WTC11 (cell line): Measurements from ENCODE around the gene CACNA2D1. TPM values are rescaled to one million over a fixed set of nuclear protein-coding genes. Genes with fewer than 3 reads are reported as not detected.

Source experiments
- ATAC-seq: fragments of 200-7000 bp; cut with Tn5 transposase; 2 replicates; pipeline ENCODE4 v1.10.0; 2021; ENCODE audit warnings: mild to moderate bottlenecking, moderate library complexity
- CTCF ChIA-PET: fragments of 300-600 bp; sonication (Branson Sonifier 250); formaldehyde crosslinking; loops from one replicate; lab custom pipeline; 2021; ENCODE audit warnings: antibody characterized with exemption; lab: Charles Lee
- POLR2A ChIA-PET: fragments of 350-600 bp; sonication (Branson Sonifier 250); formaldehyde crosslinking; loops from one replicate; lab custom pipeline; 2021; ENCODE audit warnings: antibody characterized with exemption; lab: Charles Lee
- DNase-seq: peaks from one replicate; pipeline ENCODE4 v3.0.0; 2021; ENCODE audit warnings: low spot score
- H3K27ac Mint-ChIP-seq: 2 replicates; pipeline ENCODE4 v1.8.0; 2021; ENCODE audit warnings: mixed read lengths
- H3K27me3 Mint-ChIP-seq: 2 replicates; pipeline ENCODE4 v1.8.0; 2021; ENCODE audit warnings: low read depth, mild to moderate bottlenecking, moderate library complexity, mixed read lengths
- H3K36me3 Mint-ChIP-seq: 2 replicates; pipeline ENCODE4 v1.8.0; 2021; ENCODE audit warnings: mixed read lengths
- H3K4me1 Mint-ChIP-seq: 2 replicates; pipeline ENCODE4 v1.8.0; 2022; ENCODE audit warnings: mixed read lengths
- H3K4me3 Mint-ChIP-seq: 2 replicates; pipeline ENCODE4 v1.8.0; 2021; ENCODE audit warnings: mild to moderate bottlenecking, moderate library complexity, mixed read lengths
- H3K9me3 Mint-ChIP-seq: 2 replicates; pipeline ENCODE4 v1.8.0; 2021; ENCODE audit warnings: mixed read lengths
- CREB1 ChIP-seq: sonication (generic); formaldehyde crosslinking; IDR thresholded peaks from 2 replicates; pipeline ENCODE4 v1.8.0; 2023; ENCODE audit warnings: mild to moderate bottlenecking, missing genetic modification reagents
- EMX1 ChIP-seq: fragments of 250-450 bp; sonication (Bioruptor Pico); IDR thresholded peaks from 2 replicates; pipeline ENCODE4 v1.8.0; 2021; ENCODE audit warnings: mild to moderate bottlenecking
- FOXK1 ChIP-seq: sonication (generic); formaldehyde crosslinking; IDR thresholded peaks from 2 replicates; pipeline ENCODE4 v1.8.0; 2022; ENCODE audit warnings: mild to moderate bottlenecking, moderate library complexity, missing genetic modification reagents
- GABPB1 ChIP-seq: sonication (generic); formaldehyde crosslinking; IDR thresholded peaks from 2 replicates; pipeline ENCODE4 v1.8.1; 2023; ENCODE audit warnings: mild to moderate bottlenecking, missing genetic modification reagents
- GRHL2 ChIP-seq: fragments of 250-450 bp; sonication (Bioruptor Pico); IDR thresholded peaks from 2 replicates; pipeline ENCODE4 v1.8.0; 2022; ENCODE audit warnings: mild to moderate bottlenecking, moderate library complexity; ENCODE audit not compliant: insufficient replicate concordance, severe bottlenecking
- MXD4 ChIP-seq: fragments of 250-450 bp; sonication (Bioruptor Pico); IDR thresholded peaks from 2 replicates; pipeline ENCODE4 v1.8.0; 2021; ENCODE audit warnings: mild to moderate bottlenecking, moderate library complexity, borderline replicate concordance
- MYBL2 ChIP-seq: sonication (generic); formaldehyde crosslinking; IDR thresholded peaks from 2 replicates; pipeline ENCODE4 v1.8.1; 2023; ENCODE audit warnings: mild to moderate bottlenecking, moderate library complexity, missing genetic modification reagents
- NFATC4 ChIP-seq: fragments of 250-450 bp; sonication (Bioruptor Pico); IDR thresholded peaks from 2 replicates; pipeline ENCODE4 v1.9.0; 2021; ENCODE audit warnings: mild to moderate bottlenecking
- NR1H2 ChIP-seq: sonication (generic); formaldehyde crosslinking; IDR thresholded peaks from 2 replicates; pipeline ENCODE4 v1.9.0; 2021; ENCODE audit warnings: mild to moderate bottlenecking, moderate library complexity, missing genetic modification reagents
- PREB ChIP-seq: sonication (generic); formaldehyde crosslinking; IDR thresholded peaks from 2 replicates; pipeline ENCODE4 v1.8.1; 2022; ENCODE audit warnings: mild to moderate bottlenecking, missing genetic modification reagents, moderate library complexity, borderline replicate concordance
- TEAD1 ChIP-seq: sonication (generic); formaldehyde crosslinking; IDR thresholded peaks from 2 replicates; pipeline ENCODE4 v1.8.0; 2022; ENCODE audit warnings: mild to moderate bottlenecking, missing genetic modification reagents
- ZNF219 ChIP-seq: sonication (generic); formaldehyde crosslinking; IDR thresholded peaks from 2 replicates; pipeline ENCODE4 v1.8.0; 2023; ENCODE audit warnings: missing genetic modification reagents, mild to moderate bottlenecking, borderline replicate concordance
- ZNF416 ChIP-seq: fragments of 250-450 bp; sonication (Bioruptor Pico); IDR thresholded peaks from 2 replicates; pipeline ENCODE4 v1.9.0; 2021; ENCODE audit warnings: mild to moderate bottlenecking, inconsistent platforms
- ZSCAN18 ChIP-seq: fragments of 250-450 bp; sonication (Bioruptor Pico); IDR thresholded peaks from 2 replicates; pipeline ENCODE4 v2.1.2; 2022; ENCODE audit warnings: mild to moderate bottlenecking, moderate library complexity
- total RNA-seq: library from RNA; stranded (reverse); gene quantifications from 3 replicates; pipeline ENCODE4 v1.2.3, GENCODE V29; 2021
- TF ChIP-seq, protein P1 (sequence below): sonication (generic); formaldehyde crosslinking; IDR thresholded peaks from 2 replicates; pipeline ENCODE4 v1.8.1; 2023; ENCODE audit warnings: mild to moderate bottlenecking, missing genetic modification reagents, borderline replicate concordance
- TF ChIP-seq, protein P2 (sequence below): sonication (generic); formaldehyde crosslinking; IDR thresholded peaks from 2 replicates; pipeline ENCODE4 v1.8.1; 2023; ENCODE audit warnings: mild to moderate bottlenecking, missing genetic modification reagents, moderate library complexity
- TF ChIP-seq, protein P3 (sequence below): sonication (generic); formaldehyde crosslinking; IDR thresholded peaks from 2 replicates; pipeline ENCODE4 v1.8.0; 2022; ENCODE audit warnings: mild to moderate bottlenecking, missing genetic modification reagents
- TF ChIP-seq, protein P4 (sequence below): sonication (generic); formaldehyde crosslinking; IDR thresholded peaks from 2 replicates; pipeline ENCODE4 v1.8.1; 2022; ENCODE audit warnings: low read depth, missing genetic modification reagents, borderline replicate concordance
- TF ChIP-seq, protein P5 (sequence below): sonication (generic); formaldehyde crosslinking; IDR thresholded peaks from 2 replicates; pipeline ENCODE4 v1.8.1; 2023; ENCODE audit warnings: mild to moderate bottlenecking, missing genetic modification reagents
- TF ChIP-seq, protein P6 (sequence below): fragments of 250-450 bp; sonication (Bioruptor Pico); IDR thresholded peaks from 2 replicates; pipeline ENCODE4 v1.9.0; 2021; ENCODE audit warnings: mild to moderate bottlenecking

CACNA2D1 gene
- total RNA-seq, 1 experiment from 2014 or later, result 33.3 TPM

DNA sequence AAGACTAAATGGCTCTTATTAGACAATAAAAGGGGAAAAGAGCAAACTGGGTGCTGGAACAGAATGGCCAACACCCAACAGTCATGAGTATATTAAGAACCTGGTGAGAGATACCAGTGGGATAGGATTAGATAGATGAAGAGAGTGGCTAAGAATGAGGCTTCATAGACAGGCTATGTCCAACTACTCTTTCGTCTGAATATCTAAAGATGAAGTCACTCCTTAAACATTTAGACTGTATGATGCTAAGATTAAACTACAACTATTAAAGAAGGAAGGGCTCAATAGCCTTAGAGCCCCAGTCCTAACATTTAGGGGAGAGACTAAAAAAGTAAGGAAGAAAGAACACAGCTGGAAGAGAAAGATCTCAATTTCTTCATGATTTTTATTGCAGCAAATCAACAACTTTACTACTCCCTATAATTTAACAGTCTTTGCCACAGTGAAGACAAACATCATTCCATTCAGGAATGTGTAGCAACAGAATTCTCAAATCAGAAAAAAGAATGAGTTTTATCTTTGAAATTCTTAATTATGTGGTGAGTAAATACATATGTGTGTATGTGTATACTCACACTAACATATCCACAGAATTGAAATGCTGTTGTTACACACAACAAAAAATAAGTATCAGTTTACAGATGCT, 45.6 kb downstream of the CACNA2D1 start (continued):
- TF ChIP-seq PREB (CRISPR knock-in tag), result no peak

DNA sequence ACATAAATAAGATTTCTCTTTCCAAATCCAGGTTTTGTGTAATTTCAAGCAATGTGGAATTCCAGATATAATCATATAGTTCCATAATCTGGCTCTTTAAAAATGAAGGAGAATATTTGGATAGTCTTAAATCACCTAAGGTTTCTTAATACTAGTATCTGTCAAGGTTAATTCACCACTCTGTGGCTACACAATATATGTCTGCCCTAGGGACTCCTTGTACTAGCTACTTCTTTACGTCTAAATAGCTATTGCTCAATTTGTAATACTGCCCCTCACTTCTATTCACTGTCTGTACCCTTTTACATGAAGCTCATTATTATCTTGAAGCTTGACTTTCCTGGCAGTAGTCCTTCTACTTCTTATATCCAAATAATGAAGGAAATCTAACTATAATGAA, 47.2 kb downstream of the CACNA2D1 start:
- H3K27ac Mint-ChIP-seq, result no peak overlapping the region
- H3K9me3 Mint-ChIP-seq, result peaks cover 19% of the 10 kb centered on the region
- no peak overlapping the region for H3K4me3 Mint-ChIP-seq
- ATAC-seq, result no peak
- CTCF ChIA-PET, result no interaction called here
- peaks cover 22% of the 10 kb centered on the region for H3K4me1 Mint-ChIP-seq
- POLR2A ChIA-PET, result no interaction called here
- no peaks in the 10 kb centered on the region for H3K27me3 Mint-ChIP-seq
- no peak for DNase-seq
- H3K36me3 Mint-ChIP-seq, result peaks cover 19% of the 10 kb centered on the region
- TF ChIP-seq NR1H2 (no peak), MYBL2 (no peak), NFATC4 (CRISPR knock-in tag) (no peak), CREB1 (CRISPR knock-in tag) (no peak), ZSCAN18 (CRISPR knock-in tag) (no peak), ZNF416 (CRISPR knock-in tag) (no peak), GRHL2 (no peak)
- TF ChIP-seq, protein P1, sequence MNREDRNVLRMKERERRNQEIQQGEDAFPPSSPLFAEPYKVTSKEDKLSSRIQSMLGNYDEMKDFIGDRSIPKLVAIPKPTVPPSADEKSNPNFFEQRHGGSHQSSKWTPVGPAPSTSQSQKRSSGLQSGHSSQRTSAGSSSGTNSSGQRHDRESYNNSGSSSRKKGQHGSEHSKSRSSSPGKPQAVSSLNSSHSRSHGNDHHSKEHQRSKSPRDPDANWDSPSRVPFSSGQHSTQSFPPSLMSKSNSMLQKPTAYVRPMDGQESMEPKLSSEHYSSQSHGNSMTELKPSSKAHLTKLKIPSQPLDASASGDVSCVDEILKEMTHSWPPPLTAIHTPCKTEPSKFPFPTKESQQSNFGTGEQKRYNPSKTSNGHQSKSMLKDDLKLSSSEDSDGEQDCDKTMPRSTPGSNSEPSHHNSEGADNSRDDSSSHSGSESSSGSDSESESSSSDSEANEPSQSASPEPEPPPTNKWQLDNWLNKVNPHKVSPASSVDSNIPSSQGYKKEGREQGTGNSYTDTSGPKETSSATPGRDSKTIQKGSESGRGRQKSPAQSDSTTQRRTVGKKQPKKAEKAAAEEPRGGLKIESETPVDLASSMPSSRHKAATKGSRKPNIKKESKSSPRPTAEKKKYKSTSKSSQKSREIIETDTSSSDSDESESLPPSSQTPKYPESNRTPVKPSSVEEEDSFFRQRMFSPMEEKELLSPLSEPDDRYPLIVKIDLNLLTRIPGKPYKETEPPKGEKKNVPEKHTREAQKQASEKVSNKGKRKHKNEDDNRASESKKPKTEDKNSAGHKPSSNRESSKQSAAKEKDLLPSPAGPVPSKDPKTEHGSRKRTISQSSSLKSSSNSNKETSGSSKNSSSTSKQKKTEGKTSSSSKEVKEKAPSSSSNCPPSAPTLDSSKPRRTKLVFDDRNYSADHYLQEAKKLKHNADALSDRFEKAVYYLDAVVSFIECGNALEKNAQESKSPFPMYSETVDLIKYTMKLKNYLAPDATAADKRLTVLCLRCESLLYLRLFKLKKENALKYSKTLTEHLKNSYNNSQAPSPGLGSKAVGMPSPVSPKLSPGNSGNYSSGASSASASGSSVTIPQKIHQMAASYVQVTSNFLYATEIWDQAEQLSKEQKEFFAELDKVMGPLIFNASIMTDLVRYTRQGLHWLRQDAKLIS (CRISPR knock-in tag), result no peak
- TF ChIP-seq, protein P2, sequence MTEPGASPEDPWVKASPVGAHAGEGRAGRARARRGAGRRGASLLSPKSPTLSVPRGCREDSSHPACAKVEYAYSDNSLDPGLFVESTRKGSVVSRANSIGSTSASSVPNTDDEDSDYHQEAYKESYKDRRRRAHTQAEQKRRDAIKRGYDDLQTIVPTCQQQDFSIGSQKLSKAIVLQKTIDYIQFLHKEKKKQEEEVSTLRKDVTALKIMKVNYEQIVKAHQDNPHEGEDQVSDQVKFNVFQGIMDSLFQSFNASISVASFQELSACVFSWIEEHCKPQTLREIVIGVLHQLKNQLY (CRISPR knock-in tag), result no peak
- TF ChIP-seq, protein P3, sequence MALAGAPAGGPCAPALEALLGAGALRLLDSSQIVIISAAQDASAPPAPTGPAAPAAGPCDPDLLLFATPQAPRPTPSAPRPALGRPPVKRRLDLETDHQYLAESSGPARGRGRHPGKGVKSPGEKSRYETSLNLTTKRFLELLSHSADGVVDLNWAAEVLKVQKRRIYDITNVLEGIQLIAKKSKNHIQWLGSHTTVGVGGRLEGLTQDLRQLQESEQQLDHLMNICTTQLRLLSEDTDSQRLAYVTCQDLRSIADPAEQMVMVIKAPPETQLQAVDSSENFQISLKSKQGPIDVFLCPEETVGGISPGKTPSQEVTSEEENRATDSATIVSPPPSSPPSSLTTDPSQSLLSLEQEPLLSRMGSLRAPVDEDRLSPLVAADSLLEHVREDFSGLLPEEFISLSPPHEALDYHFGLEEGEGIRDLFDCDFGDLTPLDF (CRISPR knock-in tag), result no peak
- TF ChIP-seq, protein P4, sequence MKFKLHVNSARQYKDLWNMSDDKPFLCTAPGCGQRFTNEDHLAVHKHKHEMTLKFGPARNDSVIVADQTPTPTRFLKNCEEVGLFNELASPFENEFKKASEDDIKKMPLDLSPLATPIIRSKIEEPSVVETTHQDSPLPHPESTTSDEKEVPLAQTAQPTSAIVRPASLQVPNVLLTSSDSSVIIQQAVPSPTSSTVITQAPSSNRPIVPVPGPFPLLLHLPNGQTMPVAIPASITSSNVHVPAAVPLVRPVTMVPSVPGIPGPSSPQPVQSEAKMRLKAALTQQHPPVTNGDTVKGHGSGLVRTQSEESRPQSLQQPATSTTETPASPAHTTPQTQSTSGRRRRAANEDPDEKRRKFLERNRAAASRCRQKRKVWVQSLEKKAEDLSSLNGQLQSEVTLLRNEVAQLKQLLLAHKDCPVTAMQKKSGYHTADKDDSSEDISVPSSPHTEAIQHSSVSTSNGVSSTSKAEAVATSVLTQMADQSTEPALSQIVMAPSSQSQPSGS, result no peak

DNA sequence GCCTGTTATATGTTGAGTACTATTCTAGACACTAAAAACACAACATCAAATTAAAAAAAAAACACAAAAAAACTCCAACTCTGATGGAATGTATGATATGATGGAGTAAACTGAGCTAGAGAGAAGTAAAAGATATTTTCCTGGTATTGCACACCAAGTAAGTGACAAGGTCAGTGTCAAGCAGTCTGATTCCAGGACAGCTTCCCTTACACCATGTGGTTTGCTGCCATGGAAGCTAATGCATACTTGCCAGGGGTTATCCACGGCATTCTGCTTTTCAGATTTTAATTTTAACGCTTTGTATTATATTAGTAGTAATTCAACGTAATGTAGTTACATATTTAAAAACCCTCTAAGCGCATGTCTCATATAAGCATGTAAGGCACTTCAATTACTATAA, 48.4 kb downstream of the CACNA2D1 start:
- Mint-ChIP-seq H3K36me3 (peaks cover 19% of the 10 kb centered on the region), H3K27me3 (no peaks in the 10 kb centered on the region), H3K4me1 (peaks cover 33% of the 10 kb centered on the region), H3K4me3 (no peak overlapping the region), H3K27ac (no peak overlapping the region), H3K9me3 (peaks cover 19% of the 10 kb centered on the region)
- DNase-seq, result no peak
- ATAC-seq, result no peak
- ChIA-PET POLR2A (no interaction called here), CTCF (no interaction called here)
- TF ChIP-seq, protein P5, sequence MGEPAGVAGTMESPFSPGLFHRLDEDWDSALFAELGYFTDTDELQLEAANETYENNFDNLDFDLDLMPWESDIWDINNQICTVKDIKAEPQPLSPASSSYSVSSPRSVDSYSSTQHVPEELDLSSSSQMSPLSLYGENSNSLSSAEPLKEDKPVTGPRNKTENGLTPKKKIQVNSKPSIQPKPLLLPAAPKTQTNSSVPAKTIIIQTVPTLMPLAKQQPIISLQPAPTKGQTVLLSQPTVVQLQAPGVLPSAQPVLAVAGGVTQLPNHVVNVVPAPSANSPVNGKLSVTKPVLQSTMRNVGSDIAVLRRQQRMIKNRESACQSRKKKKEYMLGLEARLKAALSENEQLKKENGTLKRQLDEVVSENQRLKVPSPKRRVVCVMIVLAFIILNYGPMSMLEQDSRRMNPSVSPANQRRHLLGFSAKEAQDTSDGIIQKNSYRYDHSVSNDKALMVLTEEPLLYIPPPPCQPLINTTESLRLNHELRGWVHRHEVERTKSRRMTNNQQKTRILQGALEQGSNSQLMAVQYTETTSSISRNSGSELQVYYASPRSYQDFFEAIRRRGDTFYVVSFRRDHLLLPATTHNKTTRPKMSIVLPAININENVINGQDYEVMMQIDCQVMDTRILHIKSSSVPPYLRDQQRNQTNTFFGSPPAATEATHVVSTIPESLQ (CRISPR knock-in tag), result no peak
- TF ChIP-seq, protein P4, result no peak
- TF ChIP-seq GABPB1 (CRISPR knock-in tag) (no peak), MXD4 (CRISPR knock-in tag) (no peak), ZNF219 (CRISPR knock-in tag) (no peak), TEAD1 (CRISPR knock-in tag) (no peak), EMX1 (CRISPR knock-in tag) (no peak), FOXK1 (CRISPR knock-in tag) (no peak)
- TF ChIP-seq, protein P6, sequence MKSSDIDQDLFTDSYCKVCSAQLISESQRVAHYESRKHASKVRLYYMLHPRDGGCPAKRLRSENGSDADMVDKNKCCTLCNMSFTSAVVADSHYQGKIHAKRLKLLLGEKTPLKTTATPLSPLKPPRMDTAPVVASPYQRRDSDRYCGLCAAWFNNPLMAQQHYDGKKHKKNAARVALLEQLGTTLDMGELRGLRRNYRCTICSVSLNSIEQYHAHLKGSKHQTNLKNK (CRISPR knock-in tag), result no peak
